Left lung (tissue), 10 donors: Measurements from ENCODE around the gene SAMD4B. TPM values are rescaled to one million over a fixed set of nuclear protein-coding genes. Genes with fewer than 3 reads are reported as not detected.
"Not testable (repeated sequence)": the region's sequence is repeated elsewhere in the genome, so short reads cannot be mapped to it uniquely, and the experiment has no call there.

Source experiments
- ATAC-seq: fragments of 200-7000 bp; cut with Tn5 transposase; one replicate; pipeline ENCODE4 v1.9.1; 2020; ENCODE audit warnings: moderate library complexity
- DNase-seq, 4 donors: peaks; one replicate each; pipeline ENCODE4 v3.0.0-alpha.2; 2013 to 2020
- H3K27ac ChIP-seq, 2 donors: fragments of 200-600 bp; sonication (generic) in 1 of 2; one replicate each; pipeline versions ENCODE4 v1.5.0 to v1.8.0; 2020 to 2021
- H3K27me3 ChIP-seq, 2 donors: fragments of 200-600 bp; sonication (generic) in 1 of 2; one replicate each; pipeline versions ENCODE4 v1.5.0 to v1.8.0; 2020 to 2021
- H3K36me3 ChIP-seq, 2 donors: fragments of 200-600 bp; sonication (generic) in 1 of 2; one replicate each; pipeline versions ENCODE4 v1.5.0 to v1.8.0; 2020 to 2021
- H3K4me1 ChIP-seq, 2 donors: fragments of 200-600 bp; one replicate each; pipeline ENCODE4 v1.8.0; 2021
- H3K4me3 ChIP-seq, 2 donors: fragments of 200-600 bp; sonication (generic) in 1 of 2; one replicate each; pipeline versions ENCODE4 v1.5.0 to v1.8.0; 2020 to 2021; ENCODE audit warnings: mild to moderate bottlenecking in 1 of 2
- H3K9me3 ChIP-seq, 2 donors: fragments of 200-600 bp; sonication (generic) in 1 of 2; one replicate each; pipeline versions ENCODE4 v1.5.0 to v1.8.0; 2020 to 2021
- intact Hi-C, 2 donors: fragments of 100-400 bp; cut with DNase I; formaldehyde crosslinking; loops; one replicate each; pipeline versions ENCODE4 v1.11.2 to v1.14.2; 2022
- polyA plus RNA-seq, 6 donors: library from polyadenylated mRNA; unstranded; fragments of 120-200 nt; gene quantifications; one replicate each; pipeline ENCODE4 v1.2.1, GENCODE V29; 2013; ENCODE audit not compliant: insufficient read length in 6 of 6
- total RNA-seq, 2 donors: library from RNA; stranded (reverse); fragmentation: NEBNext Ultra II Directional; extraction: Animal tissue kit (Norgen Biotek cat#: 25700); gene quantifications; one replicate each; pipeline ENCODE4 v1.2.1, GENCODE V29; 2021
- TF ChIP-seq, protein P1 (sequence below), 2 donors: fragments of 200-600 bp; sonication (generic) in 1 of 2; IDR thresholded peaks; one replicate each; pipeline versions ENCODE4 v1.5.0 to v1.8.0; 2021; ENCODE audit warnings: antibody characterized with exemption in 2 of 2
- donor health status: DM: no; HTN: yes; CAD: no.
- donor health status: DM: no; HTN: no; CAD: no.

SAMD4B gene
- total and polyA plus RNA-seq, 8 donors = 74.1 to 127 (median 107) TPM

- Histone ChIP-seq H3K4me3 (peak overlapping the region in 1 of 2 donors; percentile 76), H3K36me3 (peaks cover 0 to 7% of the 10 kb centered on the region in 2 donors), H3K9me3 (no peaks in the 10 kb centered on the region), H3K27ac (peak overlapping the region; percentile 83 to 96), H3K27me3 (no peaks in the 10 kb centered on the region), H3K4me1 (peaks cover 3 to 78% of the 10 kb centered on the region in 2 donors)
- TF ChIP-seq, protein P1, sequence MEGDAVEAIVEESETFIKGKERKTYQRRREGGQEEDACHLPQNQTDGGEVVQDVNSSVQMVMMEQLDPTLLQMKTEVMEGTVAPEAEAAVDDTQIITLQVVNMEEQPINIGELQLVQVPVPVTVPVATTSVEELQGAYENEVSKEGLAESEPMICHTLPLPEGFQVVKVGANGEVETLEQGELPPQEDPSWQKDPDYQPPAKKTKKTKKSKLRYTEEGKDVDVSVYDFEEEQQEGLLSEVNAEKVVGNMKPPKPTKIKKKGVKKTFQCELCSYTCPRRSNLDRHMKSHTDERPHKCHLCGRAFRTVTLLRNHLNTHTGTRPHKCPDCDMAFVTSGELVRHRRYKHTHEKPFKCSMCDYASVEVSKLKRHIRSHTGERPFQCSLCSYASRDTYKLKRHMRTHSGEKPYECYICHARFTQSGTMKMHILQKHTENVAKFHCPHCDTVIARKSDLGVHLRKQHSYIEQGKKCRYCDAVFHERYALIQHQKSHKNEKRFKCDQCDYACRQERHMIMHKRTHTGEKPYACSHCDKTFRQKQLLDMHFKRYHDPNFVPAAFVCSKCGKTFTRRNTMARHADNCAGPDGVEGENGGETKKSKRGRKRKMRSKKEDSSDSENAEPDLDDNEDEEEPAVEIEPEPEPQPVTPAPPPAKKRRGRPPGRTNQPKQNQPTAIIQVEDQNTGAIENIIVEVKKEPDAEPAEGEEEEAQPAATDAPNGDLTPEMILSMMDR (IDR thresholded peaks at IDR 0.05) = no peak
- DNase-seq = no peak
- intact Hi-C loops = no loop called here
- ATAC-seq = no peak
These were observed 5.7 kb upstream of the SAMD4B start for GRCh38 chr19:39336483-39336882.

- TF ChIP-seq, protein P1 (IDR thresholded peaks at IDR 0.05) = no peak
- H3K4me1 ChIP-seq = peaks cover 11 to 65% of the 10 kb centered on the region in 2 donors
These were observed 2.5 kb upstream of the SAMD4B start for GRCh38 chr19:39339674-39340073.

DNA sequence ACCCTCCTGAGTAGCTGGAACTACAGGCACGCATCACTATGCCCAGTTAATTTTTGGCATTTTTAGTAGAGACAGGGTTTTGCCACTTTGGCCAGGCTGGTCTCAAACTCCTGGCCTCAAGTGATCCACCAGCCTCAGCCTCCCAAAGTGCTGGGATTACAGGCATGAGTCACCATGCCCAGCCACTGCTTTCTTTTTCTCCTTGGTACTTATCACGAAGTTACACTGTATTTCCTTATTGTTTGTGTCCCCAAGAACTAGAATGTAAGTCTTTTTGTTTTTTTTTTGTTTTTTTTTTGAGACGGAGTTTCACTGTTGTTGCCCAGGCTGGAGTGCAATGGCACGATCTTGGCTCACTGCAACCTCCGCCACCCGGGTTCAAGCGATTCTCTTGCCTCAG lies 2.1 kb upstream of the SAMD4B start:
- DNase-seq, intact Hi-C loops, H3K27me3 ChIP-seq, ATAC-seq, H3K36me3 ChIP-seq, H3K9me3 ChIP-seq: not testable (repeated sequence)
- H3K4me1 ChIP-seq = peaks cover 12 to 65% of the 10 kb centered on the region in 2 donors
- H3K4me3 ChIP-seq = peak overlapping the region in 1 of 2 donors; percentile 80
- peak overlapping the region in 1 of 2 donors; percentile 93 for H3K27ac ChIP-seq

More at GRCh38 chr19:39339674-39340073, 2.5 kb upstream of the SAMD4B start:
- peak overlapping the region in 1 of 2 donors; percentile 80 for H3K4me3 ChIP-seq
- H3K9me3 ChIP-seq = no peaks in the 10 kb centered on the region
- no peaks in the 10 kb centered on the region for H3K36me3 ChIP-seq
- no peaks in the 10 kb centered on the region for H3K27me3 ChIP-seq
- no peak for DNase-seq
- intact Hi-C loops = no loop called here
- H3K27ac ChIP-seq = peak overlapping the region in 1 of 2 donors; percentile 93
- ATAC-seq = no peak

DNA sequence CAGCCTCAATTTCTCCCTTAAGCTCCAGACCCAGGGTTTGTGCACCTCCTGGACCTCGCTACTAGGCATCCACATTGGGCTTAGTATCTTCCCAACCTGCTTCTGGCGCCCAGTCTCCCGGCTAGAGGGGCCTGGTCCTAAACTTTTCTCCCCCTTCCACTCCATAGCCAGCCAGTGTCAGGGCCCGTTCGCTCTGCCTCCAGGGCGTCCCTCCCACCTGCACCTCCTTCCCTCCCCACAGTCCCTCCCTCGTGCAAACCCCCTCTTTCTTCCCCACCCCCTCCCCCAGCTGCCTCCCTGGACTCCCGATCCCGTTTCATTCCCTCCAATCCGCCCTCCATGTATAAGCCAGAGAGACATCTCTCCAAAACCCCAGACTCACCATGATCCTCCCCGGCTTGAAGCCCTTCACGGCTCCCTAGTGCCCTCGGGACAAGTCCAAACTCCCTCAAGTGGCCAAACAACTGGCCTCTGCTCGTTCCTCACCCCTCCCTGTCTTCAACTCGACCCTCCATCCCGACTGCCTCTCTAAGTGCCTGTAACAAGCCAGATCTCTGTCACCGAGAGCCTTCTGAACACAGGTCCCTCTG lies 997 bp upstream of the SAMD4B start:
- Histone ChIP-seq H3K36me3 (no peaks in the 10 kb centered on the region), H3K4me3 (peak overlapping the region; percentile 63 to 80), H3K27ac (peak overlapping the region; percentile 90 to 93), H3K4me1 (peaks cover 12 to 71% of the 10 kb centered on the region in 2 donors), H3K9me3 (no peaks in the 10 kb centered on the region), H3K27me3 (no peaks in the 10 kb centered on the region)
- TF ChIP-seq, protein P1 (IDR thresholded peaks at IDR 0.05) = no peak
- intact Hi-C loops = no loop called here
- peak in 3 of 4 donors; percentile 37 to 81 (median 51) for DNase-seq
- peak; percentile 19 for ATAC-seq

- ATAC-seq (no peak), DNase-seq (peak in 2 of 4 donors; percentile 33 to 52)
- Histone ChIP-seq H3K4me1 (peaks cover 12 to 65% of the 10 kb centered on the region in 2 donors), H3K36me3 (no peaks in the 10 kb centered on the region), H3K9me3 (no peaks in the 10 kb centered on the region), H3K27ac (peak overlapping the region; percentile 44 to 70), H3K4me3 (peak overlapping the region; percentile 54 to 70), H3K27me3 (no peaks in the 10 kb centered on the region)
- TF ChIP-seq, protein P1 (IDR thresholded peaks at IDR 0.05) = no peak
- intact Hi-C loops = no loop called here
These were observed 555 bp downstream of the SAMD4B start for GRCh38 chr19:39342647-39343305.
